Measurements from ENCODE around the gene PREX1. TPM values are rescaled to one million over a fixed set of nuclear protein-coding genes. Genes with fewer than 3 reads are reported as not detected.

PREX1 gene
- total and polyA plus RNA-seq, 2 donors (not counting 1 experiment from before 2014, with no cell fraction given), result 1.0 to 3.1 TPM

DNA sequence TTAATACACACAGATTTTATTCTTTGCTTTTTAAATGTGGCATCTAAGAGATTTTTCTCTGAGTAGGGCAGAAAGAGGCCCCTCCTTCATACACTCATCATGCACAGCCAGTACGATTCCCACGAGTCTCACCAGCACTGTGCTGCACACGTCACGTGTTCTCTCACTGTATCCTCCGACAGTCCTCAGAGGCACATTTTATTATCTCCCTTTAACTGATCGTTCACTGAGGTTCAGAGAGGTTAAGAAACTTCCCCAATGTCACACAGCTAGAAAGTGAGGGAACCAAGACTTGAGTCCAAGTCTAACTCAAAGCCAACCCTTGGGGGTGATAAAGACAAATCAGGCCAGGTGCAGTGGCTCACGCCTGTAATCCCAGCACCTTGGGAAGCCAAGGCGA lies 142.5 kb downstream of the PREX1 start:
- TF ChIP-seq, protein P1, sequence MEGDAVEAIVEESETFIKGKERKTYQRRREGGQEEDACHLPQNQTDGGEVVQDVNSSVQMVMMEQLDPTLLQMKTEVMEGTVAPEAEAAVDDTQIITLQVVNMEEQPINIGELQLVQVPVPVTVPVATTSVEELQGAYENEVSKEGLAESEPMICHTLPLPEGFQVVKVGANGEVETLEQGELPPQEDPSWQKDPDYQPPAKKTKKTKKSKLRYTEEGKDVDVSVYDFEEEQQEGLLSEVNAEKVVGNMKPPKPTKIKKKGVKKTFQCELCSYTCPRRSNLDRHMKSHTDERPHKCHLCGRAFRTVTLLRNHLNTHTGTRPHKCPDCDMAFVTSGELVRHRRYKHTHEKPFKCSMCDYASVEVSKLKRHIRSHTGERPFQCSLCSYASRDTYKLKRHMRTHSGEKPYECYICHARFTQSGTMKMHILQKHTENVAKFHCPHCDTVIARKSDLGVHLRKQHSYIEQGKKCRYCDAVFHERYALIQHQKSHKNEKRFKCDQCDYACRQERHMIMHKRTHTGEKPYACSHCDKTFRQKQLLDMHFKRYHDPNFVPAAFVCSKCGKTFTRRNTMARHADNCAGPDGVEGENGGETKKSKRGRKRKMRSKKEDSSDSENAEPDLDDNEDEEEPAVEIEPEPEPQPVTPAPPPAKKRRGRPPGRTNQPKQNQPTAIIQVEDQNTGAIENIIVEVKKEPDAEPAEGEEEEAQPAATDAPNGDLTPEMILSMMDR (conservative IDR thresholded peaks at IDR 0.05 in 1 of 2, IDR thresholded peaks at IDR 0.05 in 1 of 2; ENCODE audit: low read depth in 1 of 2, low read length in 2 of 2), result no peak
- no peak for TF ChIP-seq EZH2 (IDR thresholded peaks at IDR 0.05; ENCODE audit: low read length, missing control alignments)
- Histone ChIP-seq H3K4me1 (ENCODE audit: control insufficient read depth, extremely low read depth, insufficient read depth, low read length) (peaks cover 26% of the 10 kb centered on the region), H3K27me3 (ENCODE audit: control insufficient read depth, insufficient read depth, low read length) (no peaks in the 10 kb centered on the region), H3K9me3 (ENCODE audit: control insufficient read depth, insufficient read depth, low read depth, low read length) (no peaks in the 10 kb centered on the region), H4K20me1 (ENCODE audit: control insufficient read depth, extremely low read depth, insufficient read depth, low read length) (no peaks in the 10 kb centered on the region), H3K4me3 (replicated peaks in 1 of 4; ENCODE audit: control extremely low read depth in 1 of 4, insufficient read depth in 1 of 4, low read depth in 3 of 4, low read length in 4 of 4) (no peak overlapping the region), H3K9ac (ENCODE audit: insufficient read depth, low read length) (no peak overlapping the region), H3K4me2 (ENCODE audit: extremely low read depth, insufficient read depth, low read length) (no peak overlapping the region), H3K79me2 (ENCODE audit: control insufficient read depth, insufficient read depth, low read length) (no peaks in the 10 kb centered on the region), H3K27ac (ENCODE audit: insufficient read depth, low read length) (no peak overlapping the region), H3K36me3 (ENCODE audit: control insufficient read depth, insufficient read depth, low read length) (no peaks in the 10 kb centered on the region), H2AFZ (ENCODE audit: low read length) (no peak overlapping the region)
- DNase-seq (ENCODE audit: low read depth in 2 of 2), result no peak

DNA sequence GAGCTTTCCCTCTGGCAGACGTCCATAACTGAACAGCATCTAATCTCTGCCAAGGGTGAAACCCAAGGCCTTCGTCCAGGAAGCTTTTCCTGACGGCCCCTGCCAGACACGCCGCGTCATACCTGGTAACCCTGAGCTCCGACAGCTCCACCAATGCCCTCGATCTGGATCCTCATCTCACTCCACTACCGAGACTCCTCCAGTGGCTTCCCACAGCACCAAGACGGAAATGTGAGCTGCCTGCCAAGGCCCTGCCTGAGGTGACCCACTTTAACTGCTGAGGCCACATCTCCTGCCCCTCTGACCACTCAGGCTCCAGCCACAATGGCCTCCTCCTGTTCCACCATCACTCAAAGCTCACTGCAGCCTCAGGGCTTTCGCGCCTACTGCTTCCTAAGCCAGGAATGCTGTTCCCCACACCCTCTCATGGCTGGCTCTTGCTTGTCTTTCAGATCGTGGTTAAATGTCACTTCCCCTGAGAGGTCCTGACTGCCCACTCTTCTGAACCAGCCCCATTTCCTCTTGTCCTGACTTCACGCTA lies 143.2 kb downstream of the PREX1 start:
- DNase-seq (ENCODE audit: low read depth in 2 of 2), result no peak
- Histone ChIP-seq H3K9ac (ENCODE audit: insufficient read depth, low read length) (no peak overlapping the region), H2AFZ (ENCODE audit: low read length) (no peak overlapping the region), H3K36me3 (ENCODE audit: control insufficient read depth, insufficient read depth, low read length) (no peaks in the 10 kb centered on the region), H3K4me3 (replicated peaks in 1 of 4; ENCODE audit: control extremely low read depth in 1 of 4, insufficient read depth in 1 of 4, low read depth in 3 of 4, low read length in 4 of 4) (no peak overlapping the region), H4K20me1 (ENCODE audit: control insufficient read depth, extremely low read depth, insufficient read depth, low read length) (no peaks in the 10 kb centered on the region), H3K27me3 (ENCODE audit: control insufficient read depth, insufficient read depth, low read length) (no peaks in the 10 kb centered on the region), H3K4me2 (ENCODE audit: extremely low read depth, insufficient read depth, low read length) (no peak overlapping the region), H3K79me2 (ENCODE audit: control insufficient read depth, insufficient read depth, low read length) (no peaks in the 10 kb centered on the region), H3K27ac (ENCODE audit: insufficient read depth, low read length) (no peak overlapping the region), H3K4me1 (ENCODE audit: control insufficient read depth, extremely low read depth, insufficient read depth, low read length) (peaks cover 26% of the 10 kb centered on the region), H3K9me3 (ENCODE audit: control insufficient read depth, insufficient read depth, low read depth, low read length) (no peaks in the 10 kb centered on the region)
- TF ChIP-seq EZH2 (IDR thresholded peaks at IDR 0.05; ENCODE audit: low read length, missing control alignments), result no peak
- TF ChIP-seq, protein P1 (conservative IDR thresholded peaks at IDR 0.05 in 1 of 2, IDR thresholded peaks at IDR 0.05 in 1 of 2; ENCODE audit: low read depth in 1 of 2, low read length in 2 of 2), result no peak

DNA sequence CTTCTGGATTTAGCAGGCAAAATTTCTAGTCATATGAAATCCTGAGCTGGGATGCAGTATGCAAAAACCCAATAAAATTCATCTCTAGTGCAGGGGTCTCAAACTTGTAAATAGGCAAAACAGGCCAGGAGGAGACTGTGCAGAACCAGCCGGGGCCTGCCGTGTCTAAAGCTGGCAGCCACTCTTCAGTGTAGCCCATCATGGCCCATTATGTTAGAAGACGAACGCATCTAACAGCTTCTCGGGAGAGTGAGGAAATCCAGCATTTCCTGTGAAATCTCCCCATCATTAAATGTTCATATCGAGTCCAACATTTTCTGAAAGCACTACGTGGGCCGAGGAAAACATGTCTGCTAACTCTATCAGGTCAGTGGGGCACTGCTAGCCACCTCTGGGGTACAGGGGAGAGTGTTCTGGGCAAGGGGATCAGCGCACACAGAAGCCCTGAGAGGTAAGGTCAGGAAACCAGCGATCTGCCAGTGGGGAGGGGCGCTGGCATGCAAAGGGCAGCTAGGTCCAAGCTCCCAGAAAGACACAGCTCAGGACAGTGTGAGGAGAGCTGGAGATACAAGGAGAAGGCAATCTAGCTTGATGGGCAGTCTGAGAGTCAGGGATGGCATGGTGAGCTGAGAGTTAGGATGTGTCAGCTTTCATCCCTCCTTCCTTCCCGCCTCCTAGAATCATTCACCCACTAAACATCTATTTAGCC lies 144.2 kb downstream of the PREX1 start:
- no peaks in the 10 kb centered on the region for H3K36me3 ChIP-seq (ENCODE audit: control insufficient read depth, insufficient read depth, low read length)
- no peaks in the 10 kb centered on the region for H4K20me1 ChIP-seq (ENCODE audit: control insufficient read depth, extremely low read depth, insufficient read depth, low read length)
- H2AFZ ChIP-seq (ENCODE audit: low read length), result no peak overlapping the region
- no peak overlapping the region for H3K4me3 ChIP-seq (replicated peaks in 1 of 4; ENCODE audit: control extremely low read depth in 1 of 4, insufficient read depth in 1 of 4, low read depth in 3 of 4, low read length in 4 of 4)
- no peaks in the 10 kb centered on the region for H3K79me2 ChIP-seq (ENCODE audit: control insufficient read depth, insufficient read depth, low read length)
- TF ChIP-seq EZH2 (IDR thresholded peaks at IDR 0.05; ENCODE audit: low read length, missing control alignments), result no peak
- TF ChIP-seq, protein P1 (conservative IDR thresholded peaks at IDR 0.05 in 1 of 2, IDR thresholded peaks at IDR 0.05 in 1 of 2; ENCODE audit: low read depth in 1 of 2, low read length in 2 of 2), result no peak
- H3K9me3 ChIP-seq (ENCODE audit: control insufficient read depth, insufficient read depth, low read depth, low read length), result no peaks in the 10 kb centered on the region
- peaks cover 26% of the 10 kb centered on the region for H3K4me1 ChIP-seq (ENCODE audit: control insufficient read depth, extremely low read depth, insufficient read depth, low read length)
- H3K4me2 ChIP-seq (ENCODE audit: extremely low read depth, insufficient read depth, low read length), result no peak overlapping the region
- no peaks in the 10 kb centered on the region for H3K27me3 ChIP-seq (ENCODE audit: control insufficient read depth, insufficient read depth, low read length)
- H3K27ac ChIP-seq (ENCODE audit: insufficient read depth, low read length), result peak overlapping the region; percentile 62
- no peak overlapping the region for H3K9ac ChIP-seq (ENCODE audit: insufficient read depth, low read length)
- DNase-seq (ENCODE audit: low read depth in 2 of 2), result no peak

Data from fibroblast of lung (primary cell).